ENCODE data around the gene OAS3. TPM values are rescaled to one million over a fixed set of nuclear protein-coding genes. Genes with fewer than 3 reads are reported as not detected.
"Not testable (repeated sequence)": the region's sequence is repeated elsewhere in the genome, so short reads cannot be mapped to it uniquely, and the experiment has no call there.

OAS3 gene
- total and polyA plus RNA-seq, 2 experiments from 2014 or later, result 0.22 to 0.35 TPM

DNA sequence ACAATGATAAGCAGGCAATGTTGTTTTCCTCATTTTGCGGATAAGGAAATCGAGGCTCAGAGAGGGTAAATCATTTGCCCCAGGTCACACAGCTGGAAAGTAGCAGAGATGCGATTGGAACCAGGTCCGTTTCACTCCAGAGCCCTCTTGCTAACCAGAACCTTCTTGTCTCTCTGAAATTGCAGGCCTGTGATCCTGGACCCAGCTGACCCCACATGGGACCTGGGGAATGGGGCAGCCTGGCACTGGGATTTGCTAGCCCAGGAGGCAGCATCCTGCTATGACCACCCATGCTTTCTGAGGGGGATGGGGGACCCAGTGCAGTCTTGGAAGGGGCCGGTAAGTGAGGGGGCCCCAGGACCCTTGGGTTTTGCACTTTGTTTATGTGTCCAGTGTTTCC, 9.5 kb downstream of the OAS3 start:
- no peak overlapping the region for H3K4me2 ChIP-seq (ENCODE audit: unreplicated experiment)
- WGBS, 2 experiments (ENCODE audit: low coverage in 1 of 2, low lambda C conversion rate in 2 of 2, missing lambda C conversion rate in 2 of 2), result 81 to 87% methylated on average over 5 of the region's 5 CpGs
- no peak overlapping the region for H3K4me3 ChIP-seq
- H3K27ac ChIP-seq, result no peak overlapping the region
- no peak overlapping the region for H3K9ac ChIP-seq
- H2AFZ ChIP-seq, result no peak overlapping the region
- H3K79me2 ChIP-seq (ENCODE audit: insufficient read depth), result no peaks in the 10 kb centered on the region
- TF ChIP-seq EZH2 (IDR thresholded peaks at IDR 0.05; ENCODE audit: insufficient read depth, poor library complexity, severe bottlenecking), result no peak
- no peak for TF ChIP-seq EZH2phosphoT487 (IDR thresholded peaks at IDR 0.05; ENCODE audit: insufficient read depth, low read depth)
- no peaks in the 10 kb centered on the region for H3K27me3 ChIP-seq (replicated peaks; ENCODE audit: insufficient read depth)
- in situ Hi-C loops (cut with MboI), result no loop called here
- H4K20me1 ChIP-seq (ENCODE audit: insufficient read depth), result no peaks in the 10 kb centered on the region
- H3K36me3 ChIP-seq (ENCODE audit: low read depth), result no peaks in the 10 kb centered on the region
- no peaks in the 10 kb centered on the region for H3K4me1 ChIP-seq (ENCODE audit: insufficient read depth)
- no peaks in the 10 kb centered on the region for H3K9me3 ChIP-seq (ENCODE audit: low read depth)
- DNase-seq, result no peak
- H3F3A ChIP-seq (ENCODE audit: insufficient read depth), result no peaks in the 10 kb centered on the region
- no peaks in the 10 kb centered on the region for H3K9me2 ChIP-seq (ENCODE audit: insufficient read depth)

GRCh38 chr12:112948806-112949205, 10.5 kb downstream of the OAS3 start:
- H3K4me3 ChIP-seq, result no peak overlapping the region
- H3K4me1 ChIP-seq (ENCODE audit: insufficient read depth), result no peaks in the 10 kb centered on the region
- no peaks in the 10 kb centered on the region for H3K9me2 ChIP-seq (ENCODE audit: insufficient read depth)
- no peak overlapping the region for H3K4me2 ChIP-seq (ENCODE audit: unreplicated experiment)
- H3K27ac ChIP-seq, result no peak overlapping the region
- H3K9ac ChIP-seq, result no peak overlapping the region
- H3F3A ChIP-seq (ENCODE audit: insufficient read depth), result no peaks in the 10 kb centered on the region
- no peaks in the 10 kb centered on the region for H3K27me3 ChIP-seq (replicated peaks; ENCODE audit: insufficient read depth)
- H4K20me1 ChIP-seq (ENCODE audit: insufficient read depth), result no peaks in the 10 kb centered on the region
- 65 to 74% methylated on average over 7 of the region's 7 CpGs for WGBS, 2 experiments (ENCODE audit: low coverage in 1 of 2, low lambda C conversion rate in 2 of 2, missing lambda C conversion rate in 2 of 2)
- H3K9me3 ChIP-seq (ENCODE audit: low read depth), result no peaks in the 10 kb centered on the region
- in situ Hi-C loops (cut with MboI), result no loop called here
- DNase-seq, result no peak
- no peak overlapping the region for H2AFZ ChIP-seq
- TF ChIP-seq EZH2 (IDR thresholded peaks at IDR 0.05; ENCODE audit: insufficient read depth, poor library complexity, severe bottlenecking), result no peak
- TF ChIP-seq EZH2phosphoT487 (IDR thresholded peaks at IDR 0.05; ENCODE audit: insufficient read depth, low read depth), result no peak
- no peaks in the 10 kb centered on the region for H3K79me2 ChIP-seq (ENCODE audit: insufficient read depth)
- H3K36me3 ChIP-seq (ENCODE audit: low read depth), result no peaks in the 10 kb centered on the region

GRCh38 chr12:112950701-112951100, 12.4 kb downstream of the OAS3 start:
- H3F3A ChIP-seq (ENCODE audit: insufficient read depth), result no peaks in the 10 kb centered on the region
- WGBS, 2 experiments (ENCODE audit: low coverage in 1 of 2, low lambda C conversion rate in 2 of 2, missing lambda C conversion rate in 2 of 2), result 71 to 81% methylated on average over 11 of the region's 11 CpGs
- no peak for DNase-seq
- H4K20me1 ChIP-seq (ENCODE audit: insufficient read depth), result no peaks in the 10 kb centered on the region
- H3K9me2 ChIP-seq (ENCODE audit: insufficient read depth), result no peaks in the 10 kb centered on the region
- no peak overlapping the region for H2AFZ ChIP-seq
- H3K4me3 ChIP-seq, result no peak overlapping the region
- TF ChIP-seq EZH2phosphoT487 (IDR thresholded peaks at IDR 0.05; ENCODE audit: insufficient read depth, low read depth) (no peak), EZH2 (IDR thresholded peaks at IDR 0.05; ENCODE audit: insufficient read depth, poor library complexity, severe bottlenecking) (no peak)
- no peaks in the 10 kb centered on the region for H3K9me3 ChIP-seq (ENCODE audit: low read depth)
- no peaks in the 10 kb centered on the region for H3K36me3 ChIP-seq (ENCODE audit: low read depth)
- in situ Hi-C loops (cut with MboI), result no loop called here
- H3K27ac ChIP-seq, result no peak overlapping the region
- no peaks in the 10 kb centered on the region for H3K27me3 ChIP-seq (replicated peaks; ENCODE audit: insufficient read depth)
- H3K79me2 ChIP-seq (ENCODE audit: insufficient read depth), result no peaks in the 10 kb centered on the region
- no peaks in the 10 kb centered on the region for H3K4me1 ChIP-seq (ENCODE audit: insufficient read depth)
- no peak overlapping the region for H3K9ac ChIP-seq
- no peak overlapping the region for H3K4me2 ChIP-seq (ENCODE audit: unreplicated experiment)

GRCh38 chr12:112957125-112957524, 18.9 kb downstream of the OAS3 start:
- H3F3A ChIP-seq (ENCODE audit: insufficient read depth); H3K79me2 ChIP-seq (ENCODE audit: insufficient read depth); H3K4me3 ChIP-seq; H2AFZ ChIP-seq; H3K9me2 ChIP-seq (ENCODE audit: insufficient read depth); H3K36me3 ChIP-seq (ENCODE audit: low read depth); H3K27ac ChIP-seq; H3K4me1 ChIP-seq (ENCODE audit: insufficient read depth); in situ Hi-C loops (cut with MboI); H3K9me3 ChIP-seq (ENCODE audit: low read depth); DNase-seq; H3K9ac ChIP-seq; H3K27me3 ChIP-seq (replicated peaks; ENCODE audit: insufficient read depth); H3K4me2 ChIP-seq (ENCODE audit: unreplicated experiment); H4K20me1 ChIP-seq (ENCODE audit: insufficient read depth): not testable (repeated sequence)
- 62 to 70% methylated on average over 4 of the region's 4 CpGs for WGBS, 2 experiments (ENCODE audit: low coverage in 1 of 2, low lambda C conversion rate in 2 of 2, missing lambda C conversion rate in 2 of 2)

GRCh38 chr12:112961074-112961473, 22.8 kb downstream of the OAS3 start:
- H4K20me1 ChIP-seq (ENCODE audit: insufficient read depth), result no peaks in the 10 kb centered on the region
- no peaks in the 10 kb centered on the region for H3F3A ChIP-seq (ENCODE audit: insufficient read depth)
- H2AFZ ChIP-seq, result no peak overlapping the region
- in situ Hi-C loops (cut with MboI), result no loop called here
- H3K4me2 ChIP-seq (ENCODE audit: unreplicated experiment), result no peak overlapping the region
- no peaks in the 10 kb centered on the region for H3K9me2 ChIP-seq (ENCODE audit: insufficient read depth)
- H3K4me1 ChIP-seq (ENCODE audit: insufficient read depth), result no peaks in the 10 kb centered on the region
- no peaks in the 10 kb centered on the region for H3K27me3 ChIP-seq (replicated peaks; ENCODE audit: insufficient read depth)
- H3K9ac ChIP-seq, result no peak overlapping the region
- no peak for DNase-seq
- H3K9me3 ChIP-seq (ENCODE audit: low read depth), result no peaks in the 10 kb centered on the region
- no peak overlapping the region for H3K4me3 ChIP-seq
- TF ChIP-seq EZH2phosphoT487 (IDR thresholded peaks at IDR 0.05; ENCODE audit: insufficient read depth, low read depth) (no peak), EZH2 (IDR thresholded peaks at IDR 0.05; ENCODE audit: insufficient read depth, poor library complexity, severe bottlenecking) (no peak)
- H3K79me2 ChIP-seq (ENCODE audit: insufficient read depth), result no peaks in the 10 kb centered on the region
- no peak overlapping the region for H3K27ac ChIP-seq
- H3K36me3 ChIP-seq (ENCODE audit: low read depth), result no peaks in the 10 kb centered on the region
- 82 to 84% methylated on average over 7 of the region's 7 CpGs for WGBS, 2 experiments (ENCODE audit: low coverage in 1 of 2, low lambda C conversion rate in 2 of 2, missing lambda C conversion rate in 2 of 2)

Measured in GM23248 (cell line).